ENCODE data around the gene B4GALT6.

GRCh38 chr18:31636387-31636786 is 48.0 kb downstream of the B4GALT6 start:
- TF ChIP-seq CTCF (IDR thresholded peaks at IDR 0.05) (no peak), POLR2A (IDR thresholded peaks at IDR 0.05) (no peak)
